ENCODE data around the gene CDKAL1. TPM values are rescaled to one million over a fixed set of nuclear protein-coding genes. Genes with fewer than 3 reads are reported as not detected.

CDKAL1 gene
- total and polyA plus RNA-seq, 2 of the 8 experiments (the other 6 are each of a cell fraction or from before 2014, with no cell fraction given), result 8.4 to 24.6 TPM

DNA sequence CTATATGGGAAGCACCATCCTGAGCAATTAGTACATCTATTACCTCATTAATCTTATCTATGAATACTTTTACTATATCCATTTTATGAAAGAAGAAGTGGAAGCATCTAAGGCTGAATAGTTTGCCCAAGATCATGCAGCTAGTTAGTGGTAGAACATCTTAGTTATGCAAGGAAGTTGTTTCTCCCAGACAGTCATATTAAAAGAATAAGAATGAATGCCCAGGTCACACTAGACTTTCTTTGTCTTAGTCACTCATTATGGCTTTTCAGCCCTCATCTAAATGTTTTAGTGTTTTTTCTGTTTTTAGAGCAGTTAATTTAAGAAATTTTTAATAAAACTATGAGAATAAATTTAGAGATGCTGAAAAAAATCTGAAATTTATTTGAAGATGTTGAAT, 517.5 kb downstream of the CDKAL1 start:
- no peak overlapping the region for H4K91ac ChIP-seq (replicated peaks; ENCODE audit: insufficient read length, low read length)
- H3K23ac ChIP-seq (ENCODE audit: insufficient read length), result no peak overlapping the region
- no peak overlapping the region for H3K14ac ChIP-seq (ENCODE audit: insufficient read length)
- FAIRE-seq (no peak), DNase-seq (ENCODE audit: low read depth in 1 of 2, low spot score in 2 of 2) (no peak)
- TF ChIP-seq SIRT6 (IDR thresholded peaks at IDR 0.05; ENCODE audit: low read length), result no peak
- no peak for TF ChIP-seq RNF2 (IDR thresholded peaks at IDR 0.05; ENCODE audit: borderline replicate concordance, low read depth, low read length, missing control alignments, poor library complexity, severe bottlenecking)
- no peak for TF ChIP-seq JUND (IDR thresholded peaks at IDR 0.05; ENCODE audit: low read length)
- no peak for TF ChIP-seq CREB1 (IDR thresholded peaks at IDR 0.05)
- no peak for TF ChIP-seq CBX5 (IDR thresholded peaks at IDR 0.05; ENCODE audit: low read depth, low read length)
- no peak for TF ChIP-seq HDAC6 (IDR thresholded peaks at IDR 0.05; ENCODE audit: low read depth, low read length)
- TF ChIP-seq SP1 (IDR thresholded peaks at IDR 0.05; ENCODE audit: low read depth, low read length), result no peak
- H2AFZ ChIP-seq (ENCODE audit: low read length), result no peak overlapping the region
- no peaks in the 10 kb centered on the region for H3K79me1 ChIP-seq (ENCODE audit: low read depth, low read length)
- H3K79me2 ChIP-seq (ENCODE audit: control insufficient read depth in 1 of 2, insufficient read depth in 2 of 2, low read length in 2 of 2), result no peaks in the 10 kb centered on the region; a peak in 1 of 4 replicates
- H2BK120ac ChIP-seq (replicated peaks; ENCODE audit: low read depth, low read length), result no peak overlapping the region
- ChIA-PET CTCF (ENCODE audit: partially characterized antibody) (no interaction called here), POLR2A (ENCODE audit: partially characterized antibody) (no interaction called here)
- no peaks in the 10 kb centered on the region for H3K27me3 ChIP-seq (replicated peaks in 1 of 4; ENCODE audit: control insufficient read depth in 3 of 4, extremely low read depth in 1 of 4, insufficient read depth in 3 of 4, low read length in 3 of 4)
- no peak overlapping the region for H3K56ac ChIP-seq (replicated peaks; ENCODE audit: insufficient read length, low read depth, low read length)
- H2AK5ac ChIP-seq (ENCODE audit: low read depth, low read length), result no peak overlapping the region
- no peak overlapping the region for H4K5ac ChIP-seq (ENCODE audit: insufficient read length, low read depth, low read length)
- H3K4ac ChIP-seq (replicated peaks; ENCODE audit: insufficient read length, low read depth, low read length), result no peak overlapping the region
- H3K9me3 ChIP-seq (ENCODE audit: insufficient read depth in 2 of 2, low read depth in 1 of 2, low read length in 1 of 2), result no peaks in the 10 kb centered on the region
- H4K20me1 ChIP-seq (replicated peaks in 1 of 2; ENCODE audit: control insufficient read depth in 1 of 2, insufficient read depth in 2 of 2, low read length in 2 of 2), result no peaks in the 10 kb centered on the region
- H3K18ac ChIP-seq (ENCODE audit: extremely low read depth, low read length), result no peak overlapping the region
- no peak overlapping the region for H3K9ac ChIP-seq (replicated peaks in 1 of 4; ENCODE audit: extremely low read depth in 1 of 4, low read depth in 3 of 4, low read length in 3 of 4)
- H3K27ac ChIP-seq (ENCODE audit: low read depth, low read length), result no peak overlapping the region
- H2BK15ac ChIP-seq (ENCODE audit: low read length), result no peak overlapping the region
- no peak overlapping the region for H2BK12ac ChIP-seq (ENCODE audit: low read depth, low read length)
- H3K36me3 ChIP-seq (ENCODE audit: control insufficient read depth in 2 of 4, insufficient read depth in 4 of 4, low read length in 3 of 4), result no peaks in the 10 kb centered on the region
- H4K8ac ChIP-seq (ENCODE audit: extremely low read depth, insufficient read depth, low read length), result no peak overlapping the region
- no peak overlapping the region for H3K4me3 ChIP-seq (ENCODE audit: extremely low read depth in 1 of 4, insufficient read depth in 2 of 4, low read depth in 3 of 4, low read length in 4 of 4)
- no peak overlapping the region for H2BK5ac ChIP-seq (ENCODE audit: low read depth, low read length)
- H3K4me1 ChIP-seq (replicated peaks in 1 of 4; ENCODE audit: control insufficient read depth in 3 of 4, insufficient read depth in 4 of 4, low read length in 3 of 4), result no peaks in the 10 kb centered on the region
- H3K23me2 ChIP-seq (ENCODE audit: low read depth, low read length), result no peaks in the 10 kb centered on the region
- no peak overlapping the region for H3K4me2 ChIP-seq (ENCODE audit: insufficient read depth in 1 of 2, low read depth in 2 of 2, low read length in 2 of 2)
- H2BK20ac ChIP-seq (ENCODE audit: low read length), result no peak overlapping the region

All from H1 (cell line).